Fibroblast of lung (primary cell): Measurements from ENCODE around the gene KCND3. TPM values are rescaled to one million over a fixed set of nuclear protein-coding genes. Genes with fewer than 3 reads are reported as not detected.

Experiments used
- DNase-seq, 2 donors: peaks; one replicate each; pipeline versions ENCODE4 v3.0.0 to v3.0.0-alpha.2; 2010; ENCODE audit warnings: low read depth in 2 of 2
- H2AFZ ChIP-seq: 2 replicates; pipeline ENCODE4 v1.5.1; 2012; ENCODE audit warnings: low read length, control low read depth, inconsistent platforms
- H3K27ac ChIP-seq: 2 replicates; pipeline ENCODE4 v1.5.1; 2011; ENCODE audit warnings: low read length, control low read depth; ENCODE audit not compliant: insufficient read depth
- H3K27me3 ChIP-seq: 2 replicates; pipeline ENCODE4 v1.5.1; 2011; ENCODE audit warnings: mild to moderate bottlenecking, low read length; ENCODE audit not compliant: control insufficient read depth, insufficient read depth
- H3K36me3 ChIP-seq: 2 replicates; pipeline ENCODE4 v1.5.1; 2011; ENCODE audit warnings: low read length; ENCODE audit not compliant: control insufficient read depth, insufficient read depth
- H3K4me1 ChIP-seq: 2 replicates; pipeline ENCODE4 v1.5.1; 2011; ENCODE audit warnings: low read length; ENCODE audit not compliant: control insufficient read depth, insufficient read depth; ENCODE audit errors: extremely low read depth
- H3K4me2 ChIP-seq: 2 replicates; pipeline ENCODE4 v1.5.1; 2011; ENCODE audit warnings: low read length, control low read depth; ENCODE audit not compliant: insufficient read depth; ENCODE audit errors: extremely low read depth
- H3K4me3 ChIP-seq, 4 experiments: fragments of 200-600 bp in 1 of 4; sonication (generic) in 1 of 4; replicated peaks in 1 of 4; 2 replicates each; pipeline ENCODE4 v1.5.1; 2011 to 2016; ENCODE audit warnings: low read length in 4 of 4, low read depth in 3 of 4, mild to moderate bottlenecking in 3 of 4, control low read depth in 2 of 4, inconsistent platforms in 1 of 4, mixed read lengths in 1 of 4; ENCODE audit not compliant: insufficient read depth in 1 of 4; ENCODE audit errors: control extremely low read depth in 1 of 4
- H3K79me2 ChIP-seq: 2 replicates; pipeline ENCODE4 v1.5.1; 2012; ENCODE audit warnings: mild to moderate bottlenecking, low read length, inconsistent platforms; ENCODE audit not compliant: control insufficient read depth, insufficient read depth
- H3K9ac ChIP-seq: 2 replicates; pipeline ENCODE4 v1.5.1; 2011; ENCODE audit warnings: mild to moderate bottlenecking, low read length, control low read depth; ENCODE audit not compliant: insufficient read depth
- H3K9me3 ChIP-seq: 2 replicates; pipeline ENCODE4 v1.5.1; 2012; ENCODE audit warnings: low read depth, low read length; ENCODE audit not compliant: control insufficient read depth, insufficient read depth
- H4K20me1 ChIP-seq: 2 replicates; pipeline ENCODE4 v1.5.1; 2011; ENCODE audit warnings: low read length; ENCODE audit not compliant: control insufficient read depth, insufficient read depth; ENCODE audit errors: extremely low read depth
- CTCF ChIP-seq, 2 donors: IDR thresholded peaks in 1 of 2; conservative IDR thresholded peaks in 1 of 2; 1 replicate in 1 of 2; 2 replicates in 1 of 2; pipeline ENCODE4 v1.5.1; 2011 to 2012; ENCODE audit warnings: low read length in 2 of 2, control low read depth in 1 of 2, inconsistent platforms in 1 of 2, low read depth in 1 of 2, mild to moderate bottlenecking in 1 of 2
- EZH2 ChIP-seq: IDR thresholded peaks from 2 replicates; pipeline ENCODE4 v1.5.1; 2012; ENCODE audit warnings: low read length, control low read depth, mild to moderate bottlenecking; ENCODE audit errors: missing control alignments
- polyA plus RNA-seq, 2 donors: library from polyadenylated mRNA; depleted of rRNA in 1 of 2; stranded (reverse) in 1 of 2; unstranded in 1 of 2; fragments of >200 nt; gene quantifications; 2 replicates each; pipeline ENCODE4 v1.2.1, GENCODE V29; 2011 to 2012; ENCODE audit warnings: missing spikeins in 1 of 2
- total RNA-seq: library from RNA; depleted of rRNA; stranded (reverse); fragments of >200 nt; gene quantifications from 2 replicates; pipeline ENCODE4 v1.2.1, GENCODE V29; 2014

The KCND3 gene
- total and polyA plus RNA-seq, 2 donors (not counting 1 experiment from before 2014, with no cell fraction given) = 0.66 to 9.3 TPM

DNA sequence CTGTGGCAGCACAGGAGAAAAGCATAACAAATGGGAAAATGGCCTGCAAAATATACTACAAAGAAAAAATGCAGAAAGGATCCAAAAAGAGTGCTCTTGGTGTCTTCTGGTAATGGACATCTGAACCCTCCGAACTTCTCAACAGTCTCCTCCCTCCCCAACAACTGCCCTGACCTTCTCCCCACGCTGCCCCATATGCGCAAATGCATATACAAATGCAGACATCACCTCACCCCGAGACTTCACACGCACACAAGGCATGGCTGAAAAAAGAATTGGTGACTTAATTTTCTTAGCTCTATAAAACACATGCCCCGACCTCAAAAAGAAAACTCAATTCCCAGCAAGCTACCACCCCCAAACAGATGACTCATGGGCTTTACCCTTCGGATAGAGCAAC lies 8.4 kb downstream of the KCND3 start:
- no peak overlapping the region for H3K4me2 ChIP-seq
- H3K4me3 ChIP-seq = no peak overlapping the region
- DNase-seq = no peak
- H4K20me1 ChIP-seq = no peaks in the 10 kb centered on the region
- no peak overlapping the region for H3K9ac ChIP-seq
- no peak overlapping the region for H3K27ac ChIP-seq
- H3K4me1 ChIP-seq = no peaks in the 10 kb centered on the region
- no peaks in the 10 kb centered on the region for H3K79me2 ChIP-seq
- no peaks in the 10 kb centered on the region for H3K27me3 ChIP-seq
- H3K36me3 ChIP-seq = no peaks in the 10 kb centered on the region
- no peaks in the 10 kb centered on the region for H3K9me3 ChIP-seq
- no peak for TF ChIP-seq EZH2
- no peak overlapping the region for H2AFZ ChIP-seq

- Histone ChIP-seq H3K36me3 (no peaks in the 10 kb centered on the region), H3K4me2 (no peak overlapping the region), H4K20me1 (no peaks in the 10 kb centered on the region), H3K4me1 (no peaks in the 10 kb centered on the region), H3K9ac (no peak overlapping the region), H3K79me2 (no peaks in the 10 kb centered on the region), H3K9me3 (no peaks in the 10 kb centered on the region), H2AFZ (no peak overlapping the region), H3K4me3 (no peak overlapping the region), H3K27ac (no peak overlapping the region), H3K27me3 (no peaks in the 10 kb centered on the region)
- DNase-seq = no peak
- TF ChIP-seq EZH2 (no peak), CTCF (conservative IDR thresholded peaks at IDR 0.05 in 1 of 2, IDR thresholded peaks at IDR 0.05 in 1 of 2; ENCODE audit: low read depth in 1 of 2, low read length in 2 of 2) (no peak)
Observed at GRCh38 chr1:111980686-111981085, 8.8 kb downstream of the KCND3 start.

- Histone ChIP-seq H3K27ac (no peak overlapping the region), H3K36me3 (no peaks in the 10 kb centered on the region), H3K4me1 (no peaks in the 10 kb centered on the region), H4K20me1 (no peaks in the 10 kb centered on the region), H3K79me2 (no peaks in the 10 kb centered on the region), H2AFZ (no peak overlapping the region), H3K9ac (no peak overlapping the region), H3K4me2 (no peak overlapping the region), H3K27me3 (no peaks in the 10 kb centered on the region), H3K9me3 (no peaks in the 10 kb centered on the region), H3K4me3 (no peak overlapping the region)
- TF ChIP-seq EZH2 = no peak
- TF ChIP-seq CTCF (conservative IDR thresholded peaks at IDR 0.05 in 1 of 2, IDR thresholded peaks at IDR 0.05 in 1 of 2; ENCODE audit: low read depth in 1 of 2, low read length in 2 of 2) = no peak
- DNase-seq = no peak
Observed at GRCh38 chr1:111978695-111979094, 10.8 kb downstream of the KCND3 start.
